HUDEP-2 (cell line): ENCODE data around the gene IL3.

Experiments
- DNase-seq, 76 experiments: peaks; one replicate each; lab custom pipeline; 2025; ENCODE audit not compliant: unreplicated experiment in 76 of 76; lab: John Stamatoyannopoulos, UW

The IL3 gene, protein sequence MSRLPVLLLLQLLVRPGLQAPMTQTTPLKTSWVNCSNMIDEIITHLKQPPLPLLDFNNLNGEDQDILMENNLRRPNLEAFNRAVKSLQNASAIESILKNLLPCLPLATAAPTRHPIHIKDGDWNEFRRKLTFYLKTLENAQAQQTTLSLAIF

DNA sequence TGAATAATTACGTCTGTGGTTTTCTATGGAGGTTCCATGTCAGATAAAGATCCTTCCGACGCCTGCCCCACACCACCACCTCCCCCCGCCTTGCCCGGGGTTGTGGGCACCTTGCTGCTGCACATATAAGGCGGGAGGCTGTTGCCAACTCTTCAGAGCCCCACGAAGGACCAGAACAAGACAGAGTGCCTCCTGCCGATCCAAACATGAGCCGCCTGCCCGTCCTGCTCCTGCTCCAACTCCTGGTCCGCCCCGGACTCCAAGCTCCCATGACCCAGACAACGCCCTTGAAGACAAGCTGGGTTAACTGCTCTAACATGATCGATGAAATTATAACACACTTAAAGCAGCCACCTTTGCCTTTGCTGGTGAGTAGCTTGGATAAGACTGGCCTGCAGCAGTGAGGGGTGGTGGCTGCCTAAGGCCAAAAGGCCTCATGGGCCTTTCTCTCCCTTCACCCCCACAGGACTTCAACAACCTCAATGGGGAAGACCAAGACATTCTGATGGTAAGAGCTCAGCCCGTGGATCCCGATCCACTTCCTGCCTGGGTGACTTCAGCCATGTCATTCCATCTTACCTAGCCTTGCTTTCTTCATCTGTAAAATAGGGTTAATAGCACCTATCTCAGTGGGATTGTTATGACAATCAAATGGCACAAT is at the start of gene IL3:
Gene IL3 (plus strand): TSS at position 155 of the 661 bp plus-strand sequence. CDS start 52 bp downstream, at position 207.
- no peak for DNase-seq

DNA sequence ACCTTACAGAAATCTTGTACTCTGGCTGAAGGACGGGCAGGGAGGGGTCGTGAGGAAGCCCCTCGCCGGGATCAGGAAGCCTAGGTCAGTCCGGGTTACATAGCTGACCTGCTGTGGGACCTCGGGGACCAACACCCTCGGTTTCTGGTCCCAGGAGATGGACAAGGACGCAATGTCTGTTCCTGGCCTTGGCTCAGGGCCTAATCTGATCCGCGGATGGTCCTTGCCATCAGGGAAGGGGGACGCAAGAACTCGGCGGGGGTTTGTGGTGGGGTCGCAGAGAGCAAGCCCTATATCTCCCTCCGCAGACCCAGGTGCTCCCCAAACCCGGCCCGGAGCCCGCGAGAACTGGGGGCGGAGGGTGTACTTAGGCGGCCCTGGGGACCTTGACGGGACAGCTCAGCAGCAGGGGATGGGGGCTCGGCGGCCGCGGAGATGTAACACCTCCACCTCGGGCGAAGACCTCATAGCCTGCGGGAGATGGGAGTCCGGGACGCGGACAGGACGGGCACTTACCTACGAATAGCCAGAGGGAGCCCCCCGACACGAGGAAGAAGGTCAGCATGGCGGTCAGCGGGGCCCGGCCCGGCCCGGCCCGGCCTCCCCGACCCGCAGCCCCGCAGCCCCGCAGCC is 49.4 kb upstream of the IL3 start:
- no peak for DNase-seq

GRCh38 chr5:132011622-132012343 is 48.7 kb upstream of the IL3 start, which contains the start of gene ACSL6:
Gene ACSL6, minus strand, starts transcription at chr5:132011658. Its CDS starts 105 bp downstream, at chr5:132011553.
- no peak for DNase-seq

DNA sequence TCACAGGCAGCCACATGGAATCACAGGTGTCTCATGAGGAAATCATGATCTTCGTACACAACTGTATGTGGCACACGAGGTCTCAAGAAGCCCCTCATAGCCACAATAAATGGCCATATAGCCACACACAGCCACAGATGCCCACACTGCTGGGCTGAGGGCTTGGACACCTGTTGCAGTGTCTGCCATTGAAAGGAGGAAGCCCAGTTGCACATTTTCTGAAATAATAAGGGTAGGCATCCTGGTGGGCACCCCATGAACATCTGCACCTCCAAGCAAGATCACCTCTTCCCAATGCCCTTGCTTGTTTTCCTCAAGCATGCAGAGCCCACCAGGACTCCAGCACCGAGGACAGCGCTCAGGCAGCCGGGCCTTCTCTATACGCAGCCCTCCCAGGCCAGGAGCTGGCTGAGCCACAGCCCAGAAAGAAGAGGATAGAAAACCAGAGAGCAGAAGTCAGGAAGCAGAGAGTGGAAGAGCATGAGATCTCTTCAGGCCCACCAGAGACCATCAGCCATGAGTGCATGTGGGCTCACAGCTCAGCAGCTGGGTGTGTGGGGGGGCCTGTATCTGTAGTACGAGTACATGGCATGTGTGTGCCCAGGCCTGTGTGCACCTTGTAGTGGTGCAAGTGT is 48.0 kb upstream of the IL3 start:
- peak in 38 of 76 experiments; percentile 1 to 56 (median 26) for DNase-seq

DNA sequence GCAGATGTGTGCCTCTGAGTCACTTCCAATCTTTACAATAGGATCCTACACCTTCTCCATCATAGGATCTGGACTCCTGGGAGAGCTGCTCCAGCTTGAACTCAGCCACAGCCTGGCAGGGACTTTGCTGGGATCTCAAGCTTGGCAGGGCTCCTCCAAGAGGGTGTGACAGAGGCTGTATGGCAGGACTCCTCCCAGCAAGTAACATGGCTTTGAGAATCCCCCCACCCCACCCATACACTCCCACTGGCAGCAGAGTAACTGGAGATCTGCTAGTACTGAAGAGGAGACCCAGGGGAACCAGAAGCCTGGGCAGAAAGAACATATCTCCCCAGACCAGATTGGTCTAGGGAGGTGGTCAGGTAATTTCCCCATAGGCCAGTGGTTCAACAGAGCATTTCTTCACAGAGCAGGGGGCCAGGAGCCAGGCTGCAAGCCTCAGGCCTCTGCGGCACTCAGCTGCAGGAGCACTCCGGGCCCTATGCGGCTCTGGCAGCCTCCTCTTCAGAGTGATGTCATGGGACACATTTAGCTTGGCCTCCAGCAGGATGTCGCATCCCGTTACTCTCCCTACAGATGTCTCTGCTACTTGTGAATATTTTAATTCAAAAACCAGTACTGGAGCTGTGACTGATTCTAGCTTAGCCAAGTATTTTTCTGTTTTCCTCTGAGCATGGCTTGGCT is 47.3 kb upstream of the IL3 start:
- DNase-seq, result no peak

GRCh38 chr5:132013711-132014110 is 46.7 kb upstream of the IL3 start:
- DNase-seq, result no peak

DNA sequence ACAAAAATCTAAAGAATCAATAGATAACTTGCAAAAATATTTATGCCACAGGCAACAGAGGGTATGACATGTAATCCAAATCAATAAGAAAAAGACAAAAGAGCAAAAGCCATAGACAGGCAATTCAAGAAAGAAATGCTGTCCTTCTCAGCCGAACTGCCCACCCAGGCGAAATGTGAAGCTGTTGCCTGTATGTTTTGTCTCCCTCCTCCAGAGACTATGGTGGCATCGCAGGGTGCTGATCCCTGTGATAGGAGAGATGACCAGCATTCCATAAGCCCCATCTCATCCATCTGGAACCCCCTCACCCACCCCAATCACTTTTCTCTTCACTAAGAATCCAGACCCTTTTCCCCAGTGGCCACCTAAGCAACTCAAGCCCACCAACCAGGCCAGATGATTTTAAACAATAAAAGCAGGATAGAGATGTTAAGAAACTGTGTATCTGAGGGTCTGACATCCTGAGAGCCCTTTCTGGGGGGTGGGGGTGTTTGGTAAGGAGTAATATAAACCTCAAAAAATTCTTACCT is 43.7 kb upstream of the IL3 start:
- no peak for DNase-seq

DNA sequence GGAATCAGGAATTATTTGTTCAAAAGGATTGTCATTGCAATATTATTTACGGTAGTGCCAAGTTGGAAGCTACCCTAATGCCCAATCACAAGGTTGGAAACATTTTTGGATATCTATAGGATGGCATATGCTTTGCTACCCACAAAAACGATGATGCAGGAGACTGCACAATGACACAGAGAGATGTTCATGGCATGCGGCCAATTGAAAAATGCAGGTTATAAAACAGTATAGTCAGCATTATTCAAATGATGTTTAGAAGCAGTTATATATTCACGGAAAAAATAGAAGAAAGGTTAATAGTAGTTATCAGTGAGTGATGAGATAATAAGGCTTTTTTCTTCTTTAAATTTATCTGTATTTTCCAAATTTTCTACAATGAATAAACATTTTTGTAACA is 43.1 kb upstream of the IL3 start:
- DNase-seq, result no peak

- no peak for DNase-seq
These were observed 42.5 kb upstream of the IL3 start for GRCh38 chr5:132017738-132018625.

DNA sequence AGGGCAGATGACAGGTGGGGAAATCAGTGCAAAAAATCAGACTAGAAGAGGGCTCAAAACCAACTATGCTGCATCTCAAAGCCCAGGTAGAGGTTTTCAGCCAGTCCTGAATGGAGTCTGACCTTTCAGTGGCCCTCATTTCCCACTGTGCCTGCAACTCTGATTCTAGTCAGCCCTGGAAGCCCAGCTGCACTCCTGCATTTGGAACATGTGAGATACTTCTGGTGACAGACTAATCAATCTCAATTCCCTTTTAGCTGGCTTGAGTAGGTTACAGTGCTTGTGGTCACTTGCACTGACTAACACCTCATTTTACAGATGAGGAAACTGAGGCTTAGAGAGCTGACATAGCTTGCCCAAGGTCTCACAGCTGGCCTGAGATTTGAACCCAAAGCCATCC is 41.1 kb upstream of the IL3 start:
- DNase-seq, result no peak

DNA sequence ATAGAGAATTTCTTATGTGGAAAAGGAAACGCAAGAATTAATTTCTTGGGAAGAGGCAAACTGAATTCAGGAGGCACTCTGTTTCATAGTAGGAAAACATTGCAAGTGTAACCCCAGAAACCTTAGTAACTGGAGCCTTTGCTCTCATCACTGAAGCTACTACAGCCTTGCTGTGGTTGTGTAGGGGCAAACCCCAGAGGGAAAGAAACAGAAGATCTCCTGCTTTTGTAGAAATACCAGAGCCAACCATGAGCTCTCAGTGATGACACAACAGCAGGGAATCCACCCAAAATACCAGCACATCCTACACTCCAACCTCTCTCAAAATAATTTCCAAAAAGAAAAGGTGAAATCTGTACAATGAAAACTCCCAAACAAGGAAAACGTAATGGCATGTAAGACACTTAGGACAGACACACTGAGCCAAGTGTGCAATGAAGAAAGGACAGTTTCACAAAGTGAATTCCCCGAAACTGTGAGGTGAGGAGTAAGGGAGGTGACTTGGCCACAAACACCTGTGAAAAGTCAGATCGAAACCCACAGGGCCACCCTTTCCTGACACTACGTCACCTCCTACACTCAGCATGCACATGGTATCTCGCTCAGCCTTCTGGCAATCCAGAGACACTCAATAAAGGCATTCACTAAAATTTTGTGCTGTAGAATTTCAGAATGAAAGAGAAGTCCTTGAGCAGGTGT is 40.4 kb upstream of the IL3 start:
- DNase-seq, result no peak

- no peak for DNase-seq
These were observed 39.7 kb upstream of the IL3 start for GRCh38 chr5:132020568-132021339.

- DNase-seq, result no peak
These were observed 38.8 kb upstream of the IL3 start for GRCh38 chr5:132021654-132022053.

DNA sequence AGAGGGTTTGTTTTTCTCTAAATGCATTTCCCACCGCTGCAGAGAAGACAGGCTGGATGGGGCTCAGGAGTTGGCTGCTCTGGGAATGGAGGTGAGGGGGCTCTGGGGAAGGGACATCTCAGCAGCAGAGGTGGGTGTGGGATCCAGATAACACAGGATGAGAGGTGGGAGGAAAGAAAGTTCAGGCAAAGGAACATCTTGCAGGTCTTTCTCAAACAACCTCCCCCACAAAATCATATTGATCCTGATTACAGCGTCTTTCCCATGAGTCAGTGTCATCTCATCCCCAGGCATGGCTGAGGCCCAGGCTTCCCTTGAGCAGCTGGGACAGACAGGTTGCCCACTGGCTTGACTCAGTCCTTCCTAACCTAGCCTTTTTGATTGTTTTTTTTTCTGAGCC is 37.7 kb upstream of the IL3 start:
- no peak for DNase-seq

DNA sequence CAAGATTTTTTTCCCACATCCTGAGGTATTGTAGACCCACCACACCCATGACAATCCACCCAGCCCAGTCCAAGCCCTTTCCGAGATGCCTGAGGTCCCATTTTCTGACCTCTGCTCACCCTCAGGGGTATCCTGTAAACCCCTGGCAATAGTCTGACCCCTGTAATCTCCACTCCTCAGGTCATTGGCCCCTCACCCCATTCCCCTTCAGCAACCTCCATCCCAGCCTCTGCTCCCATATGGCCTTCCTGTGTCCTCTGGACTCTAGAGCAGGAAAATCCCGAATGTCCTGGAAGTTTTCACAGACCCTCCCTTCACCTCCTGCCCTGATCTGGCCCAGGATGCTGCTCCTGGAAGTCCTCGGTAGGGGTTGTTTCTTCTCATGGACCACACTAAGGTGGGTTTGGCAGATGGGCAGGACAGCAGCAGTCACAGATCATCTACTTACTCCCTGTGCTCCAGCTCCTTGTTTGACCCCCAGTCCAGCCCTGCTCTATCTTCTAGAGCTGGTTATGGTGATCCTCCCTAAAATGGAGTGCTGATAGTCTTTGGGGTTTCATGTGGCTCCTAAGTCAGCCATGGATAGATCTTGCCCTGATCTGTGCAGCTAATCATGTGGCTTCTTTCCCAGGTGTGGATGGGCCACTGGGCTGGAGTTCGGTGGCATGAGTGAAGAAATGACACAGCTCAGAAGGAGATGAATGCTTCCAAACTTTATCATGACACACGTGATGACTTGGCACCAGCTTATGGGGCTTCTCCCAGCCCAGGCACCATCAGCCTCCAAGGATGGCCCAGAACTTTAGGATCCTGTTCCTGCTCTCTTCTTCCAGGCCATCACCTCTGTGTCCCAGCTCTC is 37.0 kb upstream of the IL3 start:
- no peak for DNase-seq

GRCh38 chr5:132024117-132024435 is 36.4 kb upstream of the IL3 start:
- no peak for DNase-seq

DNA sequence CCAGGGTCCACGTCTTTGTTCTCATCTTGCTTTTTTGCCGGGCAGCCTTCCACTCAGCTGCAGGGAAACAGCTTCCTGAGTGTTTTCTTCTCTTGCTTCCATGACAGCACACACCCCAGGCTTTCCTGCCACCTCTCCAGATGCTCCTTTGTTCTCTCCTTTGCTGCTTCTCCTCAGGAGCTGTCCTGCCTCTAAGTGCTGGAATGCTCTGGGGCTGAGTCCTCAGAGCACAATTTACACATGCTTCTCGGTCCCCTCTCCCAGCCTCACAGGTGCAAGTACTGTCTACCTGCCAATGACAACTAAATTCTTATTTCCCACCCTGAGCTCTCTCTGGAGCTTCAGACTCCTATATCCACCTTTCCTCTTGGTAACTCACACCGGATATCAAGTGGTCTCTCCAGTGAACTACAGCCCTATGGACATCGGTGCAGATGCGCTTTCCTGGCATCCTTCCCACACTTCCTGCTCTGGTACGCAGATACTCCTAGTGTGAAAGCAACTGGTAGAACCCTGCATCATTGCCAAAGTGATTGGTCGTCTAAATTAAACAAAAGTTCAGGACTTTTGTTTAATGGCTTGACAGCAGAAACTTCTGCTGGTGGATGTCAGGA is 35.6 kb upstream of the IL3 start:
- no peak for DNase-seq
